Ovary (tissue), 9 donors: Measurements from ENCODE around the gene CNPY3. TPM values are rescaled to one million over a fixed set of nuclear protein-coding genes. Genes with fewer than 3 reads are reported as not detected.

Source experiments
- DNase-seq, 5 donors: peaks; one replicate each; pipeline ENCODE4 v3.0.0-alpha.2; 2019 to 2020
- H3K27ac ChIP-seq, 2 donors: fragments of 200-600 bp; one replicate each; pipeline versions ENCODE4 v1.5.1 to v1.8.0; 2019 to 2022
- H3K27me3 ChIP-seq: fragments of 200-600 bp; one replicate; pipeline ENCODE4 v1.8.0; 2022
- H3K36me3 ChIP-seq: fragments of 200-600 bp; sonication (generic); one replicate; pipeline ENCODE4 v1.5.1; 2019
- H3K4me1 ChIP-seq: one replicate; pipeline ENCODE4 v1.8.1; 2013; ENCODE audit warnings: mild to moderate bottlenecking, moderate library complexity; ENCODE audit not compliant: insufficient read depth
- H3K4me3 ChIP-seq: fragments of 200-600 bp; sonication (generic); one replicate; pipeline ENCODE4 v1.5.1; 2017
- H3K9me3 ChIP-seq, 2 donors: fragments of 200-600 bp in 1 of 2; sonication (generic) in 1 of 2; one replicate each; pipeline versions ENCODE4 v1.5.1 to v1.8.1; 2013 to 2019; ENCODE audit warnings: mild to moderate bottlenecking in 1 of 2, moderate library complexity in 1 of 2
- CTCF ChIP-seq, 3 donors: fragments of 450-650 bp in 2 of 3; fragments of 200-600 bp in 1 of 3; IDR thresholded peaks; one replicate each; pipeline versions ENCODE4 v1.5.1 to v1.8.0; 2016 to 2022; ENCODE audit warnings: antibody characterized with exemption in 3 of 3, mild to moderate bottlenecking in 1 of 3
- EP300 ChIP-seq: sonication (generic); formaldehyde crosslinking; IDR thresholded peaks from one replicate; pipeline ENCODE4 v1.6.1; 2017; ENCODE audit warnings: antibody characterized with exemption
- POLR2A ChIP-seq: fragments of 450-650 bp; IDR thresholded peaks from one replicate; pipeline ENCODE4 v1.6.1; 2017; ENCODE audit warnings: antibody characterized with exemption, mild to moderate bottlenecking, moderate library complexity
- WGBS, 3 donors: extraction: QIAGEN DNeasy Blood & Tissue Kit in 1 of 3; methylation state at CpG; one replicate each; pipeline versions ENCODE4 v1.1.5 to v1.1.7; 2013 to 2017; 5-methylcytosine and 5-hydroxymethylcytosine counted together
- intact Hi-C, 4 donors: fragments of 100-400 bp; cut with DNase I; formaldehyde crosslinking; loops; one replicate each; pipeline versions ENCODE4 v1.11.0 to v1.15.1; 2022 to 2023
- polyA plus RNA-seq, 2 donors: library from polyadenylated mRNA; stranded (reverse); fragments of 200-250 nt in 1 of 2; fragments of 350-450 nt in 1 of 2; fragmentation: Illumina TruSeq in 1 of 2; extraction: RNeasy Lipid Tissue Mini Kit (QIAGEN cat#74804) in 1 of 2; gene quantifications; one replicate each; pipeline ENCODE4 v1.2.3, GENCODE V29; 2013 to 2014
- total RNA-seq, 7 donors: library from RNA; depleted of rRNA in 2 of 7; stranded (reverse); fragments of >200 nt in 2 of 7; fragmentation: NEBNext Ultra II Directional in 3 of 7; extraction: Animal tissue kit (Norgen Biotek cat#: 25700) in 3 of 7; gene quantifications; one replicate each; pipeline versions ENCODE4 v1.1.0 to v1.2.4, GENCODE V29; 2016 to 2023
- donor health status: DM: no; HTN: no; CAD: no; lungs with moderate emphysema.
- donor health status: DM: no; HTN: no; CAD: no.
- donor health status: Bipolar disorder and iron deficiency.
- donor health status: DM: yes; HTN: yes; CAD: no.
- donor health status: DM: no; HTN: no; CAD: no.
- donor health status: DM: yes; HTN: yes; CAD: no.

The CNPY3 gene
- total and polyA plus RNA-seq, 9 donors = 25.3 to 61.2 (median 41.3) TPM

GRCh38 chr6:42967228-42967627, 37.9 kb downstream of the CNPY3 start:
- intact Hi-C loops = loop anchor here in 1 of 4 donors (10.0 kb wide), 1 partner anchor 52 kb away; the partner anchor contains the start of gene PTCRA
- H3K27ac ChIP-seq = no peak overlapping the region
- TF ChIP-seq EP300 = no peak
- H3K27me3 ChIP-seq = no peaks in the 10 kb centered on the region
- H3K4me3 ChIP-seq = no peak overlapping the region
- WGBS, 3 donors = 91 to 95% (median 93%) methylated on average over 11 of the region's 11 CpGs
- no peaks in the 10 kb centered on the region for H3K9me3 ChIP-seq
- H3K36me3 ChIP-seq = peaks cover 3% of the 10 kb centered on the region
- no peaks in the 10 kb centered on the region for H3K4me1 ChIP-seq
- no peak for DNase-seq

- H3K4me1 ChIP-seq = no peaks in the 10 kb centered on the region
- H3K36me3 ChIP-seq = peaks cover 3% of the 10 kb centered on the region
- DNase-seq = no peak
- H3K4me3 ChIP-seq = no peak overlapping the region
- no peak overlapping the region for H3K27ac ChIP-seq
- H3K27me3 ChIP-seq = no peaks in the 10 kb centered on the region
- H3K9me3 ChIP-seq = no peaks in the 10 kb centered on the region
- 86 to 94% (median 92%) methylated on average over 12 of the region's 12 CpGs for WGBS, 3 donors
- intact Hi-C loops = loop anchor here in 1 of 4 donors (10.0 kb wide), 1 partner anchor 53 kb away; the partner anchor contains the start of gene PTCRA
- TF ChIP-seq POLR2A (no peak), EP300 (no peak), CTCF (IDR thresholded peaks at IDR 0.05) (no peak)
Observed at GRCh38 chr6:42968126-42968701, 38.9 kb downstream of the CNPY3 start.

DNA sequence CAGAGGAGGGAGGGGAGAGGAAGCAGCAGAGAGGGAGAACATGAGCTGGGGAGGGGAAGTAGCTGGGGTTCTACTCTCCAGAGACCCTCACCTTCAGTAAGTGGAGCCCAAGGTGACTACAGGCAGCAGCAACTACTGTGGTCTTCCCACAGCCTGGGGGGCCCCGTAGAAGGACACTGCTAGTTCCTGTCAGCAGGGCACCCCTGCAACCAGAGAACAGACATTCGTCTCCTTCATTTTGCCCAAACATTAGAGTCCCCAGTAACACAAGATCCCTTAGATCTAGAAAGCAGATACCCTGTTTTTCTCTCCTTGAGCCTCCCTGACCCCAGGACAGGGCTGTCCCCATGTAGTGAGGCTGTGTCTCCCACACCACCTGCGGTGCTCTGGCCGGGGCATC, 39.5 kb downstream of the CNPY3 start:
- Histone ChIP-seq H3K4me3 (no peak overlapping the region), H3K27ac (no peak overlapping the region), H3K36me3 (peaks cover 3% of the 10 kb centered on the region), H3K9me3 (no peaks in the 10 kb centered on the region), H3K4me1 (no peaks in the 10 kb centered on the region), H3K27me3 (no peaks in the 10 kb centered on the region)
- no peak for DNase-seq
- WGBS, 3 donors = 67 to 92% (median 75%) methylated on average over 4 of the region's 4 CpGs
- TF ChIP-seq POLR2A = no peak
- intact Hi-C loops = loop anchor here in 1 of 4 donors (10.0 kb wide), 1 partner anchor 54 kb away; the partner anchor contains the start of gene PTCRA

- no peaks in the 10 kb centered on the region for H3K4me1 ChIP-seq
- DNase-seq = no peak
- no peaks in the 10 kb centered on the region for H3K9me3 ChIP-seq
- H3K36me3 ChIP-seq = no peaks in the 10 kb centered on the region
- intact Hi-C loops = loop anchor here in 1 of 4 donors (10.0 kb wide), 1 partner anchor 55 kb away; the partner anchor contains the start of gene PTCRA
- 88 to 96% (median 92%) methylated on average over 2 of the region's 2 CpGs for WGBS, 3 donors
- TF ChIP-seq POLR2A (no peak), CTCF (IDR thresholded peaks at IDR 0.05) (no peak), EP300 (no peak)
- no peak overlapping the region for H3K27ac ChIP-seq
- H3K27me3 ChIP-seq = no peaks in the 10 kb centered on the region
- H3K4me3 ChIP-seq = no peak overlapping the region
Observed at GRCh38 chr6:42969431-42969830, 40.2 kb downstream of the CNPY3 start.

- no peaks in the 10 kb centered on the region for H3K4me1 ChIP-seq
- H3K27ac ChIP-seq = no peak overlapping the region
- WGBS, 3 donors = 88 to 100% (median 88%) methylated on average over 4 of the region's 4 CpGs
- no peak for DNase-seq
- TF ChIP-seq POLR2A = no peak
- no peak for TF ChIP-seq CTCF (IDR thresholded peaks at IDR 0.05)
- no peak for TF ChIP-seq EP300
- H3K27me3 ChIP-seq = no peaks in the 10 kb centered on the region
- intact Hi-C loops = loop anchor here in 1 of 4 donors (10.0 kb wide), 1 partner anchor 55 kb away; the partner anchor contains the start of gene PTCRA
- H3K9me3 ChIP-seq = no peaks in the 10 kb centered on the region
- H3K36me3 ChIP-seq = no peaks in the 10 kb centered on the region
- no peak overlapping the region for H3K4me3 ChIP-seq
Observed at GRCh38 chr6:42969934-42970333, 40.7 kb downstream of the CNPY3 start.
